GM10248 (cell line): ENCODE results near the gene SMYD3.

Experiments used
- CTCF ChIA-PET: fragments of 300-600 bp; sonication (Branson Sonifier 250); formaldehyde crosslinking; extraction: SDS; loops from one replicate; lab custom pipeline; 2021; ENCODE audit warnings: antibody characterized with exemption; lab: Yijun Ruan, JAX
- POLR2A ChIA-PET: fragments of 350-650 bp; sonication (Branson Sonifier 250); formaldehyde crosslinking; extraction: SDS; loops from one replicate; lab custom pipeline; 2020; ENCODE audit warnings: antibody characterized with exemption; lab: Yijun Ruan, JAX
- DNase-seq: peaks from one replicate; pipeline ENCODE4 v3.0.0; 2012; ENCODE audit errors: extremely low spot score
- TF ChIP-seq, protein P1 (sequence below): IDR thresholded peaks from 2 replicates; pipeline ENCODE4 v1.5.1; 2012; ENCODE audit warnings: mild to moderate bottlenecking, low read depth; ENCODE audit errors: extremely low read depth, missing control alignments, control extremely low read depth

Gene SMYD3

DNA sequence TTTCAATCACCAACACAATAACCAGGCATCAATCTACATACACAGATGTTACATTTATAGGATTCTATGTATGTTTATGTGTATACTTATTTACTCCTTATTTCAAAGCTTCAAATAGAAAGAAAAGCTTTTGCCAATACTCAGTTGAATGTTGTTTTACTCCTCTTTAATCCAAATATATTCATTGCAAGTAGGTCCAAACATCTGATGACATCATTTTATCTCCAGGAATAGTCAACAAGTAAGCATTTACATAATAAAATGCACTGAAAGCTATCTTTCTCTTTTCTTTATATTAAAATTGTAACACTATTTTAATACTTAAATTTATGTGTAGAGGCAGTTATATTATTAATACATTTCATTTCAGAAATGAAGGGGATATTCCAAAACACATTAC, 380.5 kb downstream of the SMYD3 start:
- CTCF ChIA-PET = interaction anchor here (2.1 kb wide), 1 partner anchor 8 kb away, joined by 8 read pairs; no protein-coding TSS in a partner anchor
- POLR2A ChIA-PET = no interaction called here
- TF ChIP-seq, protein P1, sequence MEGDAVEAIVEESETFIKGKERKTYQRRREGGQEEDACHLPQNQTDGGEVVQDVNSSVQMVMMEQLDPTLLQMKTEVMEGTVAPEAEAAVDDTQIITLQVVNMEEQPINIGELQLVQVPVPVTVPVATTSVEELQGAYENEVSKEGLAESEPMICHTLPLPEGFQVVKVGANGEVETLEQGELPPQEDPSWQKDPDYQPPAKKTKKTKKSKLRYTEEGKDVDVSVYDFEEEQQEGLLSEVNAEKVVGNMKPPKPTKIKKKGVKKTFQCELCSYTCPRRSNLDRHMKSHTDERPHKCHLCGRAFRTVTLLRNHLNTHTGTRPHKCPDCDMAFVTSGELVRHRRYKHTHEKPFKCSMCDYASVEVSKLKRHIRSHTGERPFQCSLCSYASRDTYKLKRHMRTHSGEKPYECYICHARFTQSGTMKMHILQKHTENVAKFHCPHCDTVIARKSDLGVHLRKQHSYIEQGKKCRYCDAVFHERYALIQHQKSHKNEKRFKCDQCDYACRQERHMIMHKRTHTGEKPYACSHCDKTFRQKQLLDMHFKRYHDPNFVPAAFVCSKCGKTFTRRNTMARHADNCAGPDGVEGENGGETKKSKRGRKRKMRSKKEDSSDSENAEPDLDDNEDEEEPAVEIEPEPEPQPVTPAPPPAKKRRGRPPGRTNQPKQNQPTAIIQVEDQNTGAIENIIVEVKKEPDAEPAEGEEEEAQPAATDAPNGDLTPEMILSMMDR = no peak
- no peak for DNase-seq

DNA sequence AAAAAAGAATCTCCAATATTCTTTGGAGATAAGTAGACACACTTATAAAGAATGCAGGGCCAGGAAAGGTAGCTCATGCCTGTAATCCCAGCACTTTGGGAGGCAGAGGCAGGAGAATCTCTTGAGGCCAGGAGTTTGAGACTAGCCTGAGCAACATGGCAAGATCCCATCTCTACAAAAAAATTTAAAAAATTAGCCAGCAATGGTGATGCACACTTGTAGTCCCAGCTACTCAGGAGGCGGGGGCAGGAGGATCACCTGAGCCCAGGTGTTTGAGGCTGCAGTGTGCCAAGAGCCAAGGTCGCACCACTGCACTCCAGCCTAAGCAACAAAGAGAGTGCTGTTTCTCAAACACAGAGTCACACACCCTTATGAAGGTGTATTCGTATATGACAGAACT, 385.0 kb downstream of the SMYD3 start:
- no peak for DNase-seq
- POLR2A ChIA-PET = no interaction called here
- TF ChIP-seq, protein P1 = no peak
- CTCF ChIA-PET = interaction anchor here (1.8 to 1.9 kb wide), 2 partner anchors 10 to 12 kb away, joined by 4 read pairs; no protein-coding TSS in a partner anchor

DNA sequence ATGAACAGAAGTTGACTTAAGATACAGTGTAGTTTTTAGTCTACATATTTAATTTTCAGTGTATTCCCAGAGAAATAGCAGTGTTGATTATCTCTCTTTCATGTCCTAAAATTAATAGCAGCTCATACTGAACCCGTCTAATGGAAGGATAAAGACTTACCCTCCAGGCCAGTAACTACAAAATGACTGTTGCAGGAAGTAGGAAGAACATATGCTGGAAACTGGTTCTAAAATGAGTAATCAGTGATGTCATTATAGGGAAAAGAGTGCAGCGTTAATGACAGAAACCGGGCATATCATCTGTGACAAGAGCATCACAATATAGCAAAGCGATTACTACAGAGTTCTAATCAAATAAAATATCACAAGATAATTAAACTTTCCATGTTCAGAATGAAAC, 385.5 kb downstream of the SMYD3 start:
- DNase-seq = no peak
- CTCF ChIA-PET = interaction anchor here (1.9 kb wide), 1 partner anchor 13 kb away, joined by 4 read pairs; no protein-coding TSS in a partner anchor
- TF ChIP-seq, protein P1 = no peak
- POLR2A ChIA-PET = no interaction called here

- ChIA-PET CTCF (interaction anchor here (0.9 to 1.7 kb wide), 4 partner anchors 11 to 36 kb away, joined by 3 to 8 read pairs (median 5); no protein-coding TSS in a partner anchor), POLR2A (no interaction called here)
- DNase-seq = peak; percentile 52
- TF ChIP-seq, protein P1 = peak; percentile 44
These were observed 389.9 kb downstream of the SMYD3 start for GRCh38 chr1:246117066-246117791.

- ChIA-PET CTCF (no interaction called here), POLR2A (no interaction called here)
- DNase-seq = no peak
- TF ChIP-seq, protein P1 = no peak
These were observed 392.7 kb downstream of the SMYD3 start for GRCh38 chr1:246114369-246114768.

GRCh38 chr1:246113555-246114095, 393.5 kb downstream of the SMYD3 start:
- ChIA-PET POLR2A (no interaction called here), CTCF (no interaction called here)
- DNase-seq = no peak
- TF ChIP-seq, protein P1 = no peak
